ENCODE results near the gene CARD11.

GRCh38 chr7:2970861-2971260 is 72.8 kb downstream of the CARD11 start:
- TF ChIP-seq CTCF (IDR thresholded peaks at IDR 0.05) (no peak), POLR2A (IDR thresholded peaks at IDR 0.05; ENCODE audit: low read depth) (no peak), POLR2AphosphoS5 (IDR thresholded peaks at IDR 0.05) (no peak)

Data from esophagus muscularis mucosa (tissue), 3 donors.